K562 (cell line): ENCODE data around the gene DHRS13. TPM values are rescaled to one million over a fixed set of nuclear protein-coding genes. Genes with fewer than 3 reads are reported as not detected.

Experiments
- ATAC-seq: fragments of 200-7000 bp; cut with Tn5 transposase; 3 replicates; pipeline ENCODE4 v1.9.1; 2020; ENCODE audit warnings: moderate library complexity
- BruUV-seq: library from RNA; stranded (reverse); fragments of 400-500 nt; replicated peaks from 2 replicates; lab custom pipeline; 2021; lab: Mats Ljungman, UMichigan
- CTCF ChIA-PET: fragments of 300-600 bp; formaldehyde crosslinking; extraction: SDS; loops from one replicate; lab custom pipeline; 2021; ENCODE audit warnings: low intra/inter-chr PET ratio; lab: Yijun Ruan, JAX
- POLR2A ChIA-PET: fragments of 300-600, 350-650 bp; sonication (Branson Sonifier 250); formaldehyde crosslinking; extraction: SDS; loops from one replicate; lab custom pipeline; 2021; ENCODE audit warnings: antibody characterized with exemption, inconsistent platforms; lab: Yijun Ruan, JAX
- DNase-seq, 4 experiments: peaks; one replicate each; pipeline versions ENCODE4 v3.0.0 to v3.0.0-alpha.2; 2011 to 2018; ENCODE audit warnings: low spot score in 3 of 4, mixed read lengths in 3 of 4; ENCODE audit errors: extremely low read depth in 1 of 4
- FAIRE-seq: peaks from 2 replicates; lab custom pipeline; 2011; peaks lifted over from hg19 to GRCh38; lab: Jason Lieb, UNC
- H2AFZ ChIP-seq: 2 replicates; pipeline ENCODE4 v1.6.0; 2011; ENCODE audit warnings: low read depth, low read length, control low read depth, inconsistent platforms
- H3K27ac ChIP-seq: fragments of 200-600 bp; 3 replicates; pipeline ENCODE4 v1.8.0; 2011; ENCODE audit warnings: low read depth, mild to moderate bottlenecking, control low read depth, inconsistent platforms, low read length, moderate library complexity, mixed read lengths; ENCODE audit errors: extremely low read depth
- H3K27me3 ChIP-seq, 2 experiments: fragments of 300-600 bp in 1 of 2; 2 replicates in 1 of 2; 3 replicates in 1 of 2; pipeline versions ENCODE4 v1.6.0 to v1.8.0; 2011; ENCODE audit warnings: inconsistent platforms in 2 of 2, low read length in 2 of 2, mild to moderate bottlenecking in 1 of 2, mixed read lengths in 1 of 2, moderate library complexity in 1 of 2; ENCODE audit not compliant: control insufficient read depth in 2 of 2, insufficient read depth in 2 of 2
- H3K36me3 ChIP-seq: fragments of 300-600 bp; 3 replicates; pipeline ENCODE4 v1.8.0; 2011; ENCODE audit warnings: mild to moderate bottlenecking, low read length, inconsistent platforms; ENCODE audit not compliant: control insufficient read depth, insufficient read depth
- H3K4me1 ChIP-seq, 2 experiments: fragments of 200-600 bp in 1 of 2; replicated peaks in 1 of 2; 2 replicates in 1 of 2; 3 replicates in 1 of 2; pipeline versions ENCODE4 v1.5.1 to v1.8.0; 2011; ENCODE audit warnings: inconsistent platforms in 2 of 2, low read length in 2 of 2, mild to moderate bottlenecking in 1 of 2, mixed read lengths in 1 of 2, moderate library complexity in 1 of 2; ENCODE audit not compliant: control insufficient read depth in 2 of 2, insufficient read depth in 2 of 2
- H3K4me2 ChIP-seq: 2 replicates; pipeline ENCODE4 v1.6.1; 2011; ENCODE audit warnings: low read length, control low read depth, inconsistent platforms, mixed read lengths; ENCODE audit not compliant: insufficient read depth
- H3K4me3 ChIP-seq: fragments of 200-600 bp; sonication (generic), shearing (Covaris generic); 2 replicates; pipeline ENCODE4 v1.5.1; 2016; ENCODE audit warnings: control low read depth, inconsistent platforms
- H3K79me2 ChIP-seq: fragments of 200-600 bp; 3 replicates; pipeline ENCODE4 v1.8.0; 2011; ENCODE audit warnings: low read length, inconsistent platforms; ENCODE audit not compliant: control insufficient read depth, insufficient read depth
- H3K9ac ChIP-seq, 2 experiments: 2 replicates each; pipeline versions ENCODE4 v1.6.0 to v1.6.1; 2011; ENCODE audit warnings: low read depth in 2 of 2, low read length in 2 of 2, control low read depth in 1 of 2, inconsistent platforms in 1 of 2, mild to moderate bottlenecking in 1 of 2, mixed read lengths in 1 of 2; ENCODE audit not compliant: insufficient read depth in 1 of 2
- H3K9me1 ChIP-seq: one replicate; pipeline ENCODE4 v1.6.0; 2011; ENCODE audit warnings: inconsistent platforms, mild to moderate bottlenecking, low read length, moderate library complexity; ENCODE audit not compliant: control insufficient read depth, insufficient read depth
- H3K9me3 ChIP-seq: replicated peaks from 2 replicates; pipeline ENCODE4 v1.5.1; 2011; ENCODE audit warnings: low read depth, low read length, inconsistent platforms; ENCODE audit not compliant: control insufficient read depth, insufficient read depth
- H4K20me1 ChIP-seq: replicated peaks from 2 replicates; pipeline ENCODE4 v1.6.1; 2011; ENCODE audit warnings: low read length, inconsistent platforms, mixed read lengths; ENCODE audit not compliant: control insufficient read depth, insufficient read depth
- DPF2 ChIP-seq: fragments of 450-650 bp; IDR thresholded peaks from 2 replicates; pipeline ENCODE4 v1.6.1; 2016
- LARP7 ChIP-seq: fragments of 450-650 bp; IDR thresholded peaks from 2 replicates; pipeline ENCODE4 v1.6.1; 2016
- MAZ ChIP-seq, 2 experiments: fragments of 450-650 bp in 1 of 2; sonication (generic) in 1 of 2; formaldehyde crosslinking; IDR thresholded peaks in 1 of 2; conservative IDR thresholded peaks in 1 of 2; 2 replicates each; pipeline versions ENCODE4 v1.4.0 to v1.5.0; 2020; ENCODE audit warnings: mild to moderate bottlenecking in 1 of 2, missing genetic modification reagents in 1 of 2
- NFATC3 ChIP-seq: fragments of 450-650 bp; IDR thresholded peaks from 2 replicates; pipeline ENCODE4 v1.6.1; 2017; ENCODE audit warnings: mild to moderate bottlenecking
- POLR2A ChIP-seq: fragments of 450-650 bp; conservative IDR thresholded peaks from 2 replicates; pipeline ENCODE4 v1.6.1; 2016
- PTRF ChIP-seq: fragments of 450-650 bp; IDR thresholded peaks from 2 replicates; pipeline ENCODE4 v1.6.1; 2016; ENCODE audit warnings: mild to moderate bottlenecking, missing genetic modification characterization, missing compliant biosample characterization
- ZC3H4 ChIP-seq: sonication (generic); formaldehyde crosslinking; IDR thresholded peaks from 2 replicates; pipeline ENCODE4 v1.9.0; 2021; ENCODE audit warnings: missing genetic modification reagents, borderline replicate concordance
- WGBS: fragments of 100-300 bp; shearing (Covaris generic); methylation state at CpG from one replicate; pipeline ENCODE4 v1.1.6; 2016; ENCODE audit warnings: low coverage, mixed read lengths; ENCODE audit not compliant: insufficient coverage; ENCODE audit errors: missing lambda C conversion rate; 5-methylcytosine and 5-hydroxymethylcytosine counted together
- in situ Hi-C: fragments of 300-500 bp; cut with MboI; formaldehyde crosslinking; loops from 4 replicates; pipeline ENCODE4 v1.15.0; 2018; ENCODE audit warnings: inconsistent platforms, mixed read lengths
- intact Hi-C: fragments of 100-400 bp; cut with micrococcal nuclease; formaldehyde crosslinking; loops from 2 replicates; pipeline ENCODE4 v1.14.2; 2022
- polyA plus RNA-seq, 8 experiments: library from polyadenylated mRNA; depleted of rRNA in 4 of 8; stranded (reverse) in 5 of 8; unstranded in 3 of 8; fragments of >200 nt; fragmentation: Nextera tagmentation in 2 of 8; fragmentation: Illumina TruSeq in 1 of 8; extraction: Ambion mirVana in 2 of 8; extraction: Trizol in 1 of 8; gene quantifications; 2 replicates each; pipeline versions ENCODE4 v1.2.1 to v1.2.3, GENCODE V29; 2011 to 2014; ENCODE audit warnings: inconsistent platforms in 1 of 8, missing spikeins in 1 of 8
- total RNA-seq, 7 experiments: library from RNA; depleted of rRNA in 6 of 7; stranded (reverse); fragments of >200 nt in 6 of 7; fragmentation: Illumina TruSeq in 2 of 7; extraction: Trizol in 2 of 7; gene quantifications; 2 replicates each; pipeline versions ENCODE4 v1.2.1 to v1.2.3, GENCODE V29; 2011 to 2021; ENCODE audit warnings: low replicate concordance in 1 of 7

Gene DHRS13
- total and polyA plus RNA-seq, 9 of the 15 experiments (the other 6 are each of a cell fraction or from before 2014, with no cell fraction given), result 0.32 to 52.3 (median 34.3) TPM; not detected in 1

DNA sequence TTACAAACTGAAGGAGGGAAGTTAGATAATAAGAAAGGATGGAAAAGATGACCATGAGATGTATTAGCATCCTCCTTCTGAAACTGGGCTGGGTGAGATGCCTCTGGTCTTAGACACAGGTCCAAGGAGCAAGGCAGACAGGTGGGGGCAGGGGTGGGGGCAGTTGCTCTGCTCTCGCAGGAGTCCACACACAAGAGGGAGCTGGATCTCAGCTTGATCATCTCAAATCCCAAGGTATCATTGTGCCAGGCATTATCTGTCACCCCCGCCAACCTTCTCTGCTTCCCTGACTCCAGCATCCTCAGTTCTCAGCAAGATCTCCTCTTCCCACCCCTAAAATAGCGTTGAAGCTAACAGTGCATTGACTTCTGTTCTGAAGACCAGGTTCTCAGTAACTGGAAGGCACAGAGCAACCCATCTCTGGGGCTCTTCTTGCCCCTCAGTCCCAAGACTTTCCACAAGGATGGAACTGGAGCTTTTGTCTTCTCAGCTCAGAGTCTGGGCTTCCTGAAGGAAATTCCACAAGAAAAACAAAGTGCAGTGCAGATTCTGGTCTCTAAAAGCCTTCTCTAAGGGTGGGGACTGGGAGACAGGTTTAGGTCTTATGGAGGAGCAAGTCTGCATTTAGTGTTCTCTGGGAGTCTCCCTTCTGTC, 7.0 kb downstream of the DHRS13 start:
- Histone ChIP-seq H3K27me3 (no peaks in the 10 kb centered on the region), H3K4me3 (peak overlapping the region; percentile 95), H4K20me1 (no peaks in the 10 kb centered on the region), H3K27ac (peak overlapping the region; percentile 91), H3K9ac (peak overlapping the region; percentile 86 to 91; a peak in 3 of 4 replicates), H3K79me2 (peaks cover 59% of the 10 kb centered on the region), H3K9me1 (no peaks in the 10 kb centered on the region), H3K9me3 (no peaks in the 10 kb centered on the region), H3K4me2 (peak overlapping the region; percentile 89), H3K36me3 (peaks cover 43% of the 10 kb centered on the region), H3K4me1 (peaks cover 28 to 41% of the 10 kb centered on the region in 2 experiments), H2AFZ (no peak overlapping the region)
- BruUV-seq, result no TSS peak
- in situ Hi-C loops (loop anchor here (5.0 kb wide), 1 partner anchor 129 kb away; no protein-coding TSS in a partner anchor), intact Hi-C loops (loop anchor here (5.0 kb wide), 1 partner anchor 249 kb away; the partner anchor contains the start of gene BLTP2)
- ChIA-PET POLR2A (interaction anchor here (0.5 to 1.5 kb wide), 15 partner anchors 11 to 234 kb away, joined by 3 to 5 read pairs (median 3); partner anchors contain the start of genes SDF2, SUPT6H and TLCD1), CTCF (no interaction called here)
- WGBS, result 34% methylated on average over 3 of the region's 3 CpGs
- FAIRE-seq, result no peak
- no peak for ATAC-seq
- peak in 1 of 4 experiments; percentile 40 for DNase-seq
- peak in 1 of 2 experiments; percentile 41; a peak in 1 of 4 replicates for TF ChIP-seq MAZ (CRISPR knock-in tag; conservative IDR thresholded peaks at IDR 0.05 in 1 of 2, IDR thresholded peaks at IDR 0.05 in 1 of 2)
- TF ChIP-seq DPF2, result no peak
- TF ChIP-seq PTRF (tag), result no peak
- no peak for TF ChIP-seq LARP7
- TF ChIP-seq ZC3H4 (CRISPR knock-in tag), result no peak
- no peak for TF ChIP-seq POLR2A
- TF ChIP-seq NFATC3, result no peak
